ENCODE results near the gene CC2D1A. TPM values are rescaled to one million over a fixed set of nuclear protein-coding genes. Genes with fewer than 3 reads are reported as not detected.
A peak's percentile ranks its signal among the peaks of the same experiment; 100 is the strongest.

The CC2D1A gene
- total RNA-seq (2014; rRNA removed; shearing (Covaris generic)) (18.7 and 23.3 TPM in 2 replicates), total RNA-seq (2022) (44.0 and 48.3 TPM in 2 replicates), Bru-seq, nascent RNA (percentile 53 among the genes with signal in this experiment), BruChase-seq, experiment 1, labeled RNA remaining after a 6-hour chase (percentile 60 among the genes with signal in this experiment), BruChase-seq, experiment 2, labeled RNA remaining after a 2-hour chase (percentile 60 among the genes with signal in this experiment)
- long read RNA-seq, transcript CC2D1A-201 (29 exons, 3,581 nt), result major isoform, 18 of 71 reads
- long read RNA-seq, partial matches to known transcripts, result 19 of 71 reads
- long read RNA-seq, other reads (novel, unspliced or antisense), result 31 of 71 reads

DNA sequence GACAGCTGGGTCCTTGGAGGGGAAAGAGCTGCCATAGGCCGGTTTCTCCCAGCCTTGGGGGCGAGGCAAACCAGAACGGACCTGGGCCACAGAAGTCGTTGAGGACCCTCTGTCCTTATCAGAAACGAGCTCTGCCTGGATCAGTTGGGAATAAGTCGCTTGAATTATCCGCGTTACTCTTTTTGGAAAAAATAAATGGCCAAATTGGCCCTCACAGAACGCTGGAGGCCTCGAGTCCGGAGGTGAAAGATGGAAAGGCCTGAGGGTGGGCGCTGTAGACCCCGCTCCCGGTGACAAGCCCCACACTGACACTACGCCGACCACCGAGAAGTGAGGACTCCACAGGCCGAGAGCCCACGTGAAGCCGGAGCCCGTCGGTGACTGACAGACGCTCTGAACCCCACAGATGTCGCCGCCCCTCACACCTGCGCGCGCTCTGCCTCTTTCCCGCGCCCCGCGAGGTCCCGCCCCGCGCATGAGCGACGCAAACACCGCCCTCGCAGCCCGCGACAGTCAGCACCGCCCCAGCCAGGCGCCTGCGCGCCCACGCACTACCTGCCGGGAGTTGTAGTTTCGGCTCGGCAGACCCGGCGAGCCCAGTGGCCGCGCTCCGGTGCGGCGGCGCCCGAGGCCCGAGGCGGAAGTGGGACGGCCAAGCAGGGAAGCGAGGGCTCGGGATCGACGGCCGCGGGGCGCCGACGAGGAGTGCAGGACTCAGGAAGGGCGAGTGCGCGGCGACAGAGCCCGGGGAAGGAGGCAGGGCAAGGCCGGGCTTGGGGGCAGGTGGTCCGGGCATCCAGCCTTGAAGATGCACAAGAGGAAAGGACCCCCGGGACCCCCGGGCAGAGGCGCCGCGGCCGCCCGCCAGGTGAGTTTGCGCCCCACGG is at the start of gene CC2D1A, which contains the start of gene BRME1:
Gene CC2D1A, plus strand, starts transcription at position 568 of the 887 bp plus-strand sequence. Its CDS starts 241 bp downstream, at position 809.
Gene BRME1, minus strand, starts transcription at position 484 of the 887 bp plus-strand sequence. CDS start 1,225 bp downstream, outside the sequence.
- ChIA-PET CTCF (ENCODE audit: unreplicated experiment) (no interaction called here), POLR2A (interaction anchor here (0.6 to 0.9 kb wide), 2 partner anchors 11 to 173 kb away, joined by 3 to 6 read pairs; no protein-coding TSS in a partner anchor)
- TF ChIP-seq, protein P1, sequence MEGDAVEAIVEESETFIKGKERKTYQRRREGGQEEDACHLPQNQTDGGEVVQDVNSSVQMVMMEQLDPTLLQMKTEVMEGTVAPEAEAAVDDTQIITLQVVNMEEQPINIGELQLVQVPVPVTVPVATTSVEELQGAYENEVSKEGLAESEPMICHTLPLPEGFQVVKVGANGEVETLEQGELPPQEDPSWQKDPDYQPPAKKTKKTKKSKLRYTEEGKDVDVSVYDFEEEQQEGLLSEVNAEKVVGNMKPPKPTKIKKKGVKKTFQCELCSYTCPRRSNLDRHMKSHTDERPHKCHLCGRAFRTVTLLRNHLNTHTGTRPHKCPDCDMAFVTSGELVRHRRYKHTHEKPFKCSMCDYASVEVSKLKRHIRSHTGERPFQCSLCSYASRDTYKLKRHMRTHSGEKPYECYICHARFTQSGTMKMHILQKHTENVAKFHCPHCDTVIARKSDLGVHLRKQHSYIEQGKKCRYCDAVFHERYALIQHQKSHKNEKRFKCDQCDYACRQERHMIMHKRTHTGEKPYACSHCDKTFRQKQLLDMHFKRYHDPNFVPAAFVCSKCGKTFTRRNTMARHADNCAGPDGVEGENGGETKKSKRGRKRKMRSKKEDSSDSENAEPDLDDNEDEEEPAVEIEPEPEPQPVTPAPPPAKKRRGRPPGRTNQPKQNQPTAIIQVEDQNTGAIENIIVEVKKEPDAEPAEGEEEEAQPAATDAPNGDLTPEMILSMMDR (conservative IDR thresholded peaks at IDR 0.05; ENCODE audit: low read length), result no peak
- no peak for TF ChIP-seq EZH2phosphoT487 (IDR thresholded peaks at IDR 0.05; ENCODE audit: borderline replicate concordance, low read depth, low read length)
- Histone ChIP-seq H4K20me1 (ENCODE audit: insufficient read depth, low read length) (no peaks in the 10 kb centered on the region), H3K9me2 (ENCODE audit: insufficient read depth, low read length) (no peaks in the 10 kb centered on the region), H3K27ac (ENCODE audit: low read depth, low read length, poor library complexity, severe bottlenecking) (no peak within 1 kb of the TSS), H3K4me2 (ENCODE audit: low read length) (peak within 1 kb of the TSS; percentile 90), H3K4me1 (ENCODE audit: insufficient read depth, low read length, poor library complexity, severe bottlenecking) (peaks cover 11% of the 10 kb centered on the region), H2AFZ (ENCODE audit: low read length) (peak within 1 kb of the TSS; percentile 90), H3K9me3 (ENCODE audit: low read length) (peaks cover 5% of the 10 kb centered on the region; the same call in 1 of the 2 replicates), H3K36me3 (ENCODE audit: insufficient read depth, low read length) (peaks cover 11% of the 10 kb centered on the region), H3K79me2 (ENCODE audit: insufficient read depth, low read depth, low read length) (peaks cover 5% of the 10 kb centered on the region; the same call in 1 of the 2 replicates), H3K4me3 (ENCODE audit: low read depth, low read length, poor library complexity, severe bottlenecking) (peak within 1 kb of the TSS; percentile 86)
- BruUV-seq (replicated peaks), result no TSS peak
- peak; percentile 93 for DNase-seq (ENCODE audit: low spot score)
- intact Hi-C loops (cut with micrococcal nuclease; ENCODE audit: unreplicated experiment), result no loop called here

DNA sequence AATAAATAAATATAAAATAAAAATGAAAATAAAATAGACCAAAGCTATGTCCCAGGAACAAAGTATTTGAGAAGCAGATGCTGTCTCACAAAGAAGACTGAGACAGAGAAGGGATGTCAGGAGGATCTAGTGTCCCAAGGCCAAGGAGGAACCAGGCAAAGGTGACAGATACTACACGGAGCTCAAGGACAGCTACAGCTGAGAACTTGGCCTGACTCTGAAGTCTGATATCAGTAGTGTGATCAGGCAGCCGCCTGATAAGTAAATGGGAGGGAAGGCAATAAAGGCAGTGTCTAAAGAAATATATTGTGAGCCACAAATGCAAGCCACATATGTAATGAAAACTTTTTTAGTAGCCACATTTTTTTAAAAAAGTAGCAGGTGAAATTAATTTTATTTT is 49.5 kb upstream of the CC2D1A start:
- Histone ChIP-seq H3K4me2 (ENCODE audit: low read length) (no peak overlapping the region), H3K9me2 (ENCODE audit: insufficient read depth, low read length) (no peaks in the 10 kb centered on the region), H3K36me3 (ENCODE audit: insufficient read depth, low read length) (no peaks in the 10 kb centered on the region), H3K4me1 (ENCODE audit: insufficient read depth, low read length, poor library complexity, severe bottlenecking) (peaks cover 7% of the 10 kb centered on the region), H3K27ac (ENCODE audit: low read depth, low read length, poor library complexity, severe bottlenecking) (no peak overlapping the region), H3K79me2 (ENCODE audit: insufficient read depth, low read depth, low read length) (no peaks in the 10 kb centered on the region), H2AFZ (ENCODE audit: low read length) (no peak overlapping the region), H3K9me3 (ENCODE audit: low read length) (no peaks in the 10 kb centered on the region), H4K20me1 (ENCODE audit: insufficient read depth, low read length) (no peaks in the 10 kb centered on the region), H3K4me3 (ENCODE audit: low read depth, low read length, poor library complexity, severe bottlenecking) (no peak overlapping the region)
- ChIA-PET POLR2A (interaction anchor here (0.6 kb wide), 1 partner anchor 181 kb away, joined by 3 read pairs; no protein-coding TSS in a partner anchor), CTCF (ENCODE audit: unreplicated experiment) (no interaction called here)
- DNase-seq (ENCODE audit: low spot score), result no peak
- no peak for TF ChIP-seq EZH2phosphoT487 (IDR thresholded peaks at IDR 0.05; ENCODE audit: borderline replicate concordance, low read depth, low read length)
- TF ChIP-seq, protein P1 (conservative IDR thresholded peaks at IDR 0.05; ENCODE audit: low read length), result no peak
- no TSS peak for BruUV-seq (replicated peaks)
- intact Hi-C loops (cut with micrococcal nuclease; ENCODE audit: unreplicated experiment), result no loop called here

Measured in OCI-LY7 (cell line).